VCaP (cell line): ENCODE data around the gene CFAP61.

Experiments used
- H3K27ac ChIP-seq: fragments of 450-650 bp; 2 replicates; pipeline ENCODE4 v1.5.1; 2017
- TF ChIP-seq, protein P1 (sequence below): fragments of 450-650 bp; conservative IDR thresholded peaks from 2 replicates; pipeline ENCODE4 v1.5.1; 2017; ENCODE audit warnings: mild to moderate bottlenecking, moderate library complexity

The CFAP61 gene

DNA sequence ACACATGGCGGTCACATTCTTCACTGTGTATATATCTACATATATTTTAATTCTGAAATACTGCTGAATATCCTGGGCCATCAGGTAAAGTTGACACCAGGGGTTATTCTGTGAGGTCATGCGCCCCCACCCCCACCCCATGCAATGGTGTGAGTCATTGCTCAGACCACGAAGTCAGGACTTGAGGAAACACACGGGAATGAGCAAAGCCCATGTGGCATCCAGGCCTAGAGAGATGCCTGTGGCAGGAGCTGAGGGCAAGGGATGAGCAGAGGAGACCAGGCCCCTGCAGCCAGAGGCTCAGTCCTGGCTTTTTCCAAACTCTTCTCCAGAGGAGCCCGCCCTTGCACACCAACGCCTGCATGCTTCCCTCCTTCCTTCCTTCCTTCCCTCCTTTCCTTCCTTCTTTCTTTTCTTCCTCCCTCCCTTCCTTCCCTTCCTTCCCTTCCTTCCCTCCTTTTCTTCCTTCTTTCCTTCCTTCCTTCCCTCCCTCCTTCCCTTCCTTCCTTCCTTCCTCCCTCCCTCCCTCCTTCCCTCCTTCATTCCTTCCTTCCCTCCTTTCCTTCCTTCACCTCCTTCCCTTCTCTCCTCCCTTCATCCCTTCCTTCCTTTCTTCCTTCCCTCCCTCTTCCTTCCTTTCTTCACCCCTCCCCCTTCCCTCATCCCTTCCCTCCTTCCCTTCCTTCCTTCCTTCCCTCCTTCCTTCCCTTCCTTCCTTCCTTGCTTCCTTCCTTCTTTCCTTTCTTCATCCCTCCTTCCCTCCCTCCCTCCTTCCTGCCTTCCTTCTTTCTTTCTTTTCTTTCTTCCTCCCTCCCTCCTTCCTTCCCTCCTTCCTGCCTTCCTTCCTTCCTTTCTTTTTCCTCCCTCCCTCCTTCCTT is 243.5 kb downstream of the CFAP61 start:
- no peak overlapping the region for H3K27ac ChIP-seq
- TF ChIP-seq, protein P1, sequence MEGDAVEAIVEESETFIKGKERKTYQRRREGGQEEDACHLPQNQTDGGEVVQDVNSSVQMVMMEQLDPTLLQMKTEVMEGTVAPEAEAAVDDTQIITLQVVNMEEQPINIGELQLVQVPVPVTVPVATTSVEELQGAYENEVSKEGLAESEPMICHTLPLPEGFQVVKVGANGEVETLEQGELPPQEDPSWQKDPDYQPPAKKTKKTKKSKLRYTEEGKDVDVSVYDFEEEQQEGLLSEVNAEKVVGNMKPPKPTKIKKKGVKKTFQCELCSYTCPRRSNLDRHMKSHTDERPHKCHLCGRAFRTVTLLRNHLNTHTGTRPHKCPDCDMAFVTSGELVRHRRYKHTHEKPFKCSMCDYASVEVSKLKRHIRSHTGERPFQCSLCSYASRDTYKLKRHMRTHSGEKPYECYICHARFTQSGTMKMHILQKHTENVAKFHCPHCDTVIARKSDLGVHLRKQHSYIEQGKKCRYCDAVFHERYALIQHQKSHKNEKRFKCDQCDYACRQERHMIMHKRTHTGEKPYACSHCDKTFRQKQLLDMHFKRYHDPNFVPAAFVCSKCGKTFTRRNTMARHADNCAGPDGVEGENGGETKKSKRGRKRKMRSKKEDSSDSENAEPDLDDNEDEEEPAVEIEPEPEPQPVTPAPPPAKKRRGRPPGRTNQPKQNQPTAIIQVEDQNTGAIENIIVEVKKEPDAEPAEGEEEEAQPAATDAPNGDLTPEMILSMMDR = no peak

DNA sequence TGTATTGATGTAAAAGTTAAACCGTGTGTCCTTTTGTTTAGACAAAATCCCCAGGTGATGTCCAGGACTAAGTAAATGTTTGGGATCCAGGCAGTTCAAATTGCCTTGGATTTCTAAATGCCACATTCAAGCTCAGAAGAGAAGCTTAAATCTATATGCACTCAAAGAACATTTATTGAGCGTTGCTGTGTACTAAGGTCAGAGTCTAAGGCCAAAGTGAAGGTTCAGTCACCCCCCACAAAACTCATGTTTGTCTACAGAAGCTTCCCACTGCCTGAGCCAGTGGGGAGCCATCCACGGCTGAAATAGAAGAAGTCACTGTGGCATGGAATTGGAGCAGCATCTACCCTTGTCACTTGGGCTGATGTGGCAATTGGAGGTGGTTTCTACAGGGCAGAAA is 244.8 kb downstream of the CFAP61 start:
- TF ChIP-seq, protein P1 = no peak
- H3K27ac ChIP-seq = no peak overlapping the region

DNA sequence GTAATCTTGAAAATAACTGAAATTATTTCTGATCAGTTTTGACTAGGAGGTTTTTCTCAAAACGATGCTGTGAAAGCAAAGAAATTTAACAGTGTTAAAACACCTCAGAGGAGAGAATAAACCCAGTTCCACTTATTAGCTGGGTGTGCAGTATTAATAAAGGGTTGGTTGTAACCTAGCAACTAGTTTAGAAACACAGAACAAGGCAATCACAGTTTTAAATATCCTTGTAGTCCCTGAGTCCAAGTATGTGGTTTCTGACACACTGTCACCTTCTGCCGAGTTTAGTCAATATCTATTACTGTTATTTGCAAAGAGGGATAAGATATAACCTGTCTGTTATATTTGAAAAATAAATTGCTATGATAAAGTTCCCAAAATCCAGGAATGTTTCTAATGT is 245.4 kb downstream of the CFAP61 start:
- no peak overlapping the region for H3K27ac ChIP-seq

DNA sequence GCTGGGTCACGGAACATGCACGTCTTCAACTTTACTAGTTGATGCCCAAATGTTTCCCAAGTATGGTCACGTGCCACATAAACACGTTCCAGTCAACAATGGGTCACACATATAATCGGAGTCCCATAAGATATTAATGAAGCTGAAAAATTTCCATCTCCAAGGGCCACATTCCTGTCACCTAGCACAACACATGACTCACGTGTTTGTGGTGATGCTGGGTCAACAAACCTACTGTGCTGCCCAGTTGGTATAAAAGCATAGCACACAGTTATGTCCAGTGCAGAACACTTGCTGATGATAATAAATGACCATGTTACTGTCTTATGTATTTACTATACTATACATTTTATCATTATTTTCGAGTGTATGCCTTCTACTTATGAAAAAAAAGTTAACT is 247.6 kb downstream of the CFAP61 start:
- TF ChIP-seq, protein P1 = no peak
- H3K27ac ChIP-seq = no peak overlapping the region

More for the DNA sequence above, 245.4 kb downstream of the CFAP61 start:
- TF ChIP-seq, protein P1 = no peak

DNA sequence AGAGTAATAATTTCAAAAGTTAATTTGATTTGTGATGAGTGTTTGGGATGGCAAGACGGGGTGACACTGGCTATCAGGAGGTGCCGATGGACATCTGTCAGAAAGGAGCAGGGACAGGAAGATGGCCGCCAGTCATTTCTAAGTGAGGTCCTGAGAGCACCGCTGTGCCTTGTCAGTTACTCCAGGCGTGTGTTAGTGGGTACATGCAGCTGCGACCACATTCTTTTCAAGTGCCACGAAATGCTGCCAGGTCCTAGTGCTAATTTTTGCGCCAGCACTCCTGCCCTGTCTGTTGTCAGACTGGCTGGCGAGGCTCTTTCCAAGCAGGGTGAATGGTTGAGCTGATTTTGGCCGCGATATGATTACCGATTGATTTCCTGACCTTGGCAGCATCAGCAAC is 251.0 kb downstream of the CFAP61 start:
- TF ChIP-seq, protein P1 = no peak

DNA sequence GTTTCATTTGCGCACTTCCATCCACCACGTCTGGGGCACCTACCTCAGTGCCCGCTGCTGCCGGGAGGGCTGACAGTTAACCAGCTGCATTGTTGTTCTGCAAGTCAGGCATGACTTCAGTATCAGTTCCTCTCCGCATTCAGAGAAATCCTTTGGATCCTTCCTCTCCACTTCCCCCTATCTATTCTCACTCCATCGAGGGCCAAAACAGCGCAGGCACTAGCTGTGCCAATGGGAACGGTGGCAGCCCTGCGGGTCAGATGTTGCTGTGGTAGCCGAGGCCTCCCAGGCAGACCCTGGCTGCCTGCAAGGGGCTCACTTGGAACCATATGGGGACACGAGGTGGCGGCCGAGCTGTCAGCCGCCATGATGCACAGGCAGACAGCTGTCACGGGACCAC is 251.4 kb downstream of the CFAP61 start:
- H3K27ac ChIP-seq = no peak overlapping the region

More for the DNA sequence above, 251.0 kb downstream of the CFAP61 start:
- H3K27ac ChIP-seq = no peak overlapping the region

DNA sequence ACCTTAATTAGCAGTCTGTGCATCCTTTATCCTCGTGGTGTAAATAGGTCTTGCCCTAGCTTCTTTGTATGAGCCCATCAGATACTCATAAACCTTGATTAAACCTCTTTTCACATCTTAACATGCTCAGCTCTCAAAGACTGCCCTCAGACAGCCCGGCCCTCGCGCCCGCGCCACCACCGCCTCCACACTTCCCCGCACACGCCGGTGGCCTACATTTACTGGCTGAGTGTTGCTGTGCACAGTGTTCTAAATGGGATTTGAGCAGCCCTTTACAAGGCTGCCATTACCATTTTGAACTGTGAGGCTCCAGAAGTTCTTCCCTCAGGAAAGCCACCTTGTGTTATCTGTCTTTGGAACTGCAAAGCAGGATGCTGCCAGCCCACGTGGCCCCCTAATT is 252.6 kb downstream of the CFAP61 start:
- no peak overlapping the region for H3K27ac ChIP-seq

More for the DNA sequence above, 251.4 kb downstream of the CFAP61 start:
- TF ChIP-seq, protein P1 = no peak

More for the DNA sequence above, 252.6 kb downstream of the CFAP61 start:
- TF ChIP-seq, protein P1 = no peak
